ENCODE results near the gene WTAP. TPM values are rescaled to one million over a fixed set of nuclear protein-coding genes. Genes with fewer than 3 reads are reported as not detected.

WTAP gene
- total RNA-seq, 1 experiment from 2014 or later: 142 TPM

GRCh38 chr6:159726255-159726917 is 920 bp upstream of the WTAP start:
- BruUV-seq (replicated peaks): TSS peak; percentile 78
- H3K4me1 Mint-ChIP-seq (ENCODE audit: insufficient read depth, unreplicated experiment): peaks cover 17% of the 10 kb centered on the region
- ChIA-PET CTCF (interaction anchor here (0.7 to 2.3 kb wide), 6 partner anchors 9 to 65 kb away, joined by 3 to 13 read pairs (median 4); no protein-coding TSS in a partner anchor), POLR2A (interaction anchor here (0.7 to 18.8 kb wide), 38 partner anchors 8 to 1084 kb away, joined by 3 to 877 read pairs (median 5); partner anchors contain the start of genes ACAT2, MRPL18, SOD2 and TCP1)
- H3K27me3 Mint-ChIP-seq (ENCODE audit: insufficient read depth, unreplicated experiment): no peaks in the 10 kb centered on the region
- H3K36me3 Mint-ChIP-seq (ENCODE audit: insufficient read depth, unreplicated experiment): peaks cover 55% of the 10 kb centered on the region
- H3K9me3 Mint-ChIP-seq (ENCODE audit: unreplicated experiment): no peaks in the 10 kb centered on the region
- peak overlapping the region; percentile 93 for H3K4me3 Mint-ChIP-seq (ENCODE audit: unreplicated experiment)
- intact Hi-C loops (cut with micrococcal nuclease): loop anchor here (5.0 kb wide), 1 partner anchor 126 kb away; no protein-coding TSS in a partner anchor
- TF ChIP-seq CTCF (IDR thresholded peaks at IDR 0.05; ENCODE audit: unreplicated experiment): no peak
- peak overlapping the region; percentile 98 for H3K27ac Mint-ChIP-seq (ENCODE audit: low read depth, unreplicated experiment)
- no peak for DNase-seq (ENCODE audit: unreplicated experiment)

GRCh38 chr6:159727717-159728445 is 575 bp downstream of the WTAP start:
- no peaks in the 10 kb centered on the region for H3K27me3 Mint-ChIP-seq (ENCODE audit: insufficient read depth, unreplicated experiment)
- intact Hi-C loops (cut with micrococcal nuclease): loop anchor here (1.0 to 5.0 kb wide), 2 partner anchors 61 to 124 kb away; partner anchors contain the start of gene TCP1
- H3K36me3 Mint-ChIP-seq (ENCODE audit: insufficient read depth, unreplicated experiment): peaks cover 61% of the 10 kb centered on the region
- DNase-seq (ENCODE audit: unreplicated experiment): peak; percentile 39
- H3K4me3 Mint-ChIP-seq (ENCODE audit: unreplicated experiment): peak overlapping the region; percentile 93
- no peaks in the 10 kb centered on the region for H3K9me3 Mint-ChIP-seq (ENCODE audit: unreplicated experiment)
- H3K27ac Mint-ChIP-seq (ENCODE audit: low read depth, unreplicated experiment): peak overlapping the region; percentile 89
- no peak for TF ChIP-seq CTCF (IDR thresholded peaks at IDR 0.05; ENCODE audit: unreplicated experiment)
- no TSS peak for BruUV-seq (replicated peaks)
- H3K4me1 Mint-ChIP-seq (ENCODE audit: insufficient read depth, unreplicated experiment): peaks cover 11% of the 10 kb centered on the region
- ChIA-PET CTCF (interaction anchor here (1.0 to 5.0 kb wide), 3 partner anchors 34 to 55 kb away, joined by 3 to 44 read pairs (median 3); no protein-coding TSS in a partner anchor), POLR2A (interaction anchor here (1.2 to 18.8 kb wide), 14 partner anchors 7 to 315 kb away, joined by 3 to 877 read pairs (median 12); partner anchors contain the start of genes ACAT2, MRPL18, SOD2 and TCP1)

- H3K4me1 Mint-ChIP-seq (ENCODE audit: insufficient read depth, unreplicated experiment): peaks cover 5% of the 10 kb centered on the region
- ChIA-PET POLR2A (interaction anchor here (0.7 to 18.8 kb wide), 12 partner anchors 9 to 1084 kb away, joined by 3 to 877 read pairs (median 16); partner anchors contain the start of genes ACAT2, DYNLT1, MRPL18 and SOD2), CTCF (interaction anchor here (0.5 to 5.0 kb wide), 4 partner anchors 13 to 122 kb away, joined by 3 to 44 read pairs (median 4); no protein-coding TSS in a partner anchor)
- TF ChIP-seq CTCF (IDR thresholded peaks at IDR 0.05; ENCODE audit: unreplicated experiment): no peak
- peak overlapping the region; percentile 93 for H3K4me3 Mint-ChIP-seq (ENCODE audit: unreplicated experiment)
- TSS peak; percentile 39 for BruUV-seq (replicated peaks)
- peak overlapping the region; percentile 89 for H3K27ac Mint-ChIP-seq (ENCODE audit: low read depth, unreplicated experiment)
- no peaks in the 10 kb centered on the region for H3K9me3 Mint-ChIP-seq (ENCODE audit: unreplicated experiment)
- no peaks in the 10 kb centered on the region for H3K27me3 Mint-ChIP-seq (ENCODE audit: insufficient read depth, unreplicated experiment)
- DNase-seq (ENCODE audit: unreplicated experiment): peak; percentile 8
- peaks cover 67% of the 10 kb centered on the region for H3K36me3 Mint-ChIP-seq (ENCODE audit: insufficient read depth, unreplicated experiment)
- intact Hi-C loops (cut with micrococcal nuclease): loop anchor here (5.0 kb wide), 1 partner anchor 124 kb away; no protein-coding TSS in a partner anchor
These were observed 1.2 kb downstream of the WTAP start for GRCh38 chr6:159728531-159728964.
